NCI-H1092 treated with DMSO at 0.1 percent for 48 hours (cell line): ENCODE results near the gene MCRIP2.
"Not testable (repeated sequence)": the region's sequence is repeated elsewhere in the genome, so short reads cannot be mapped to it uniquely, and the experiment has no call there.

Source experiments
- DNase-seq: peaks from one replicate; lab custom pipeline; 2025; lab: John Stamatoyannopoulos, UW

The MCRIP2 gene, protein sequence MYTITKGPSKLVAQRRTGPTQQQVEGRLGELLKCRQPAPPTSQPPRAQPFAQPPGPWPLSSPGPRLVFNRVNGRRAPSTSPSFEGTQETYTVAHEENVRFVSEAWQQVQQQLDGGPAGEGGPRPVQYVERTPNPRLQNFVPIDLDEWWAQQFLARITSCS

DNA sequence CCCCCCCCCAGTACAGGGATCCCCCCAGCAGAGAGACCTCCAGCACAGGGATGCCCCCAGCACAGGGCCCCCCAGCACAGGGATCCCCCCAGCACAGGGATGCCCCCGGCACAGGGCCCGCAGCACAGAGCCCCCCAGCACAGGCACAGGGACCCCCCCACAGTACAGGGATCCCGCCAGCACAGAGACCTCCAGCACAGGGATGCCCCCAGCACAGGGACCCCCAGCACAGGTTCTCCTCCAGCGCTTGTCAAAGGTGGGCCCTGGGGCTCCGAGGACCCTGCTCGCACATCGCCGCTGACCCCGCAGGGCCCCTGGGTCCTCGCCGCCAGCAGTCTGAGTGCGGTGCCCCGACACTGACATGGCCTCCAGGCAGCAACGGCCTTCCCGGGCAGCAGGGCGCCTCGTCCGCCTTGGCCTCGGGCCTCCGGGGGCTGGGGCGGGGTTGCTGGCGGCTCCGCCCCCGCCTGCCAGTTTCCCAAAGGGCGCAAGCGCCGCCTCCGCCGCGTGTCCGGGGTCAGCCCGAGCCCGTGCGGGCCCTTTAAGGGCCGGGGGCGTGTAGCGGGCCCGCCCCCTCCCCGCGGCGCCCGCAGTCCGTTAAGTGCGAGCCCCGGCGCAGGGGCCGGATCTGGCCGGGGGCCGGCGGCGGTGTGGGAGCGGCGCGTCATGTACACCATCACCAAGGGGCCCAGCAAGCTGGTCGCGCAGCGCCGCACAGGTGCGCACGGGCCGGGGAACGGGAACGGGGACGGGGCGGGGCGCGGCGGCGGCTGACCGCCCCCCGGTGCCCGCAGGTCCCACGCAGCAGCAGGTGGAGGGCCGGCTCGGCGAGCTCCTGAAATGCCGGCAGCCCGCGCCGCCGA, at the start of gene MCRIP2:
MCRIP2 (plus strand) TSS at position 503 of the 863 bp plus-strand sequence; CDS start at position 667, 164 bp downstream.
- peak; percentile 26 for DNase-seq

DNA sequence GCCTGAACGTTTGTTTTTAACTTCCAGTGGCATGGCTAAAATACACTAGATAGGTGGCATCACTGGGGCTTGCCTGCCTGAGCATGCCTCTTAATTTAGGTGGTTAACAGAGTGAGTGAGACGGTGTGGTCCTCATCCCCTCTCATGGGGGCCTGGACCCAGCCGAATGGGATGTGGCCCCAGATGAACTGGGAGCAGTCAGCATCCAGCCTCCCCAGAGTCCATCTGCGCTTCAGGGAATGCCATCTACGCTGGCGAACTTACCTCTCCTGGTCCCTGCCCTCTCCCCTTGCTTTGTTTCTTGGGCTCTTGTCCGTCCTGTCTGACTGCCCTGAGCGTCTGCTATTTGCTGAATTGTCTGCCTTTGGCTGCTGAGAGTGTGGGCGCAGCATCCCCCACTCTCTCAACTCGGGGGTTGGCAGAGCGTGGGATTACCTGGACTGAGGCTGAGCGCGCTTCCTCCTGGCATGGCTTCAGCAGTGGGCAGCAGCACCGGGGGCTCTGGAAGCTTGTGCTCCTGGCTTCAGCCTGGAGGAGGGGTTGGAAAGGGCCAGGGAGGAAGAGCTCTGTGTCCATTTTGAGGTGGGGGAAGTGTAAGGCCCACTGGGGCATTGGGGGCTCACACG, 49.6 kb upstream of the MCRIP2 start:
- DNase-seq: no peak

DNA sequence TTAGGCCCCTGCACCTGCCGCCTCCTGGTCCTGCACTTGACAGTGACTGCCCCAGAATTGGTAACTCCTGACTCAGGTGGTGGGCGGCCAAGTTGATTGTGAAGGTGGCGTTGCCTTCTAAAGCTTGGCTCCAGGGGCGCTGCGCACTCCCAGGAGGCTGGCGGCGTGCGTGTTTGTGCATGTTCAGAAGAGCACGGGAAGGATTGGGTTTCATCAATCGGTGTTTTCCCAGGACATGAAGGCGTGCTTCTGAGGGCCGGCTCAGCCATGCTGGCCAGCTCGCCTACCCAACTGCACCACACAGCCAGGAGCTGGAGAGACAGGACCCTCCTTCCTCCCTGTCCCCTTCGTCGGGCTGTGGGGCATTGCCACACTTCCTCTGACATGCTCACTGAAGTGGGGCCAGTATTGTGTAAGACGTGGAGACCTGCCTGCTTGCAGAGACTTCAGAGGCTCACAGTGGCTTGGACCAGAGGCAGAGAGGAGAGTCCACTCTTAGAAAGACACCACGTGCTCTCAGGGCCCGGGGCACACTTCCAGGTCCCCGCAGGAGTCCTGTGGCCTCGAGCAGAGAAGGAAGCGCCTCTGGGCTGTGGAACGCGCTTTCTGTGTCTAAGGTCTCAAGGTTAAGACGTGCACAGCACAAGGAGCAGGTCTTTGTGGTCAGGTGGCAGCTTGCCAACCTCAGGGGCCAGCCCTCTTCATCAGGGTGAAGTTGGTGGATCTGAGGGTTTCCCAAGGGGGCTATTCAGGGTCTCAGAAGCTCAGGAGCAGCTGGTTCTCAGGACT, 48.9 kb upstream of the MCRIP2 start:
- peak; percentile 61 for DNase-seq

DNA sequence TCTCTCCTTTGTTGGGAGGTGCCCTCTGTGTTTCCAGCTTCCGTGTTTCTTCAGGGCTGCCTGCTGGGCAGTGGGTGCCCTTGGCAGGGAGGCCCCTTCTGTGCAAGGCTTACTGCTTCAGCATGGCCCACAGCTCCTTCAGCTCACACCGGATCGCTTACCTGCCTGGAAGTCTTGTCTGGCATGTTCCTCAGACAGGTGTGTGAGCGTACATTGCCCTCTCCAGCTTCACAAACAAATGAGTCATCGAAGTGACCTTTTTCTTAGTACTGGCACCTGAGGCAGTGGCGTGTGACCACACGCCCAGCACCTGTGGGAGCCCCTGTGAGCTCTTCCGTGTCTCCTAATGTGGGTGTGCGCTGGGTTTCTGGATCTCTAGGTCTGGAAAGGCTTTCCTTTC, 48.2 kb upstream of the MCRIP2 start:
- no peak for DNase-seq

DNA sequence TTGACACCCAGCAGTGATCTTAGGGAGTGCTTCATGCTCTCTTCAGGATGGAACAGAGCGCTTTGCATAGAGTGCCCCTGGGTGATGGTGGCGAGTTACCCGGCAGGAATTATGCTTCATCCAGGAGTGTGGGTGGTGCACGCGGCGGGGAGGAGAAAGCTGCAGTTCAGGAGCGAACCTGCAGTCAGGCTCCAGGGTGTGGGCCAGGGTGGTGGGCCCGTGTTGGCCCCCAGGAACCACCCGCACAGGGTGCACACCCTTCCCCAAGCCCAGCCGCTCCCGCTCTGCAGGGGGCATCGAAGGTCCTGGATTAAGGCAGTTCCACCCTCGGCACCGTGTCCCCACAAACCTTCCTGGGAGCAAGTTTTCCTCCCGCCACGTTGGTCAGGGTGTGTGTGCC, 47.8 kb upstream of the MCRIP2 start:
- DNase-seq: no peak

- no peak for DNase-seq
Measured at GRCh38 chr16:595094-595528, 46.5 kb upstream of the MCRIP2 start.

DNA sequence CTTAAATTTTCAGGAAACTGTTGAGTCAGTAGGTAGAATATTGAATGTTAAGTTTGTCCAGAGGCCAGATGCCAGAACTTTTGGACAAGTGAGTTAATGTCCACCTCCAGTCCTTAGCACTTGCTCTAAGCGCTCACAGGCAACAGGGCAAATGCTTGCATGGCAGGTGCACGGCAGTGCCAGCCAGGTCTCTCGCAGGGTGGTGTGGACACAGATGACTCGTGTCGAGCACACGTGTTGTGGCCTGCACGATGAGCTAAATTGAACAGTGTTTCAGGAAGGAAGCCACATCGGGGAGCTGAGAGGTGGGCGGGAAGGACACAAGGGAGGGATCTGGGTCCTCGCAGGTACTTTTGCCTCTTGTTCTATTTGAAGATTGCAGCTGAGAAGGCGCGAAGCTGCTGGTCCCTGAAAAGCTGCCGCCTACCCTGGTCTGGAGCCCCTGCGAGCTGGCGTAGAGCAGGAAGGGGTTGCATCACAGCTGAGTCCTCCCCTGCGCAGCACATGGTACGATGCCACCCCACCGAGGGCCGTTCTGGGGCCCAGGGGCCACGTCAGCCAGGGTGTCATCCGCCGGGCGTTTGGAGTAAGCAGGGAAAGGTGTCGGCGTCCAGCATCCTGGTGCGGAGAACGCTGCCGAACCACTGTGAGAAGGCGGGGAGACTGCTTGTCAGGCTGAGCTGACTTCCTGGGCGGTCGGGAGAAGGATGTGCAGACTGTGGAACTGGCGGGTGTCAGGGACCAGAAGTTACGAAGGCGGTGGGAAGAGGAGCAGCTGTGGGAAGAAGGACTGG, 45.5 kb upstream of the MCRIP2 start:
- DNase-seq: no peak

GRCh38 chr16:596736-597060, 44.9 kb upstream of the MCRIP2 start:
- no peak for DNase-seq

GRCh38 chr16:597655-598054, 44.0 kb upstream of the MCRIP2 start:
- not testable (repeated sequence) for DNase-seq

DNA sequence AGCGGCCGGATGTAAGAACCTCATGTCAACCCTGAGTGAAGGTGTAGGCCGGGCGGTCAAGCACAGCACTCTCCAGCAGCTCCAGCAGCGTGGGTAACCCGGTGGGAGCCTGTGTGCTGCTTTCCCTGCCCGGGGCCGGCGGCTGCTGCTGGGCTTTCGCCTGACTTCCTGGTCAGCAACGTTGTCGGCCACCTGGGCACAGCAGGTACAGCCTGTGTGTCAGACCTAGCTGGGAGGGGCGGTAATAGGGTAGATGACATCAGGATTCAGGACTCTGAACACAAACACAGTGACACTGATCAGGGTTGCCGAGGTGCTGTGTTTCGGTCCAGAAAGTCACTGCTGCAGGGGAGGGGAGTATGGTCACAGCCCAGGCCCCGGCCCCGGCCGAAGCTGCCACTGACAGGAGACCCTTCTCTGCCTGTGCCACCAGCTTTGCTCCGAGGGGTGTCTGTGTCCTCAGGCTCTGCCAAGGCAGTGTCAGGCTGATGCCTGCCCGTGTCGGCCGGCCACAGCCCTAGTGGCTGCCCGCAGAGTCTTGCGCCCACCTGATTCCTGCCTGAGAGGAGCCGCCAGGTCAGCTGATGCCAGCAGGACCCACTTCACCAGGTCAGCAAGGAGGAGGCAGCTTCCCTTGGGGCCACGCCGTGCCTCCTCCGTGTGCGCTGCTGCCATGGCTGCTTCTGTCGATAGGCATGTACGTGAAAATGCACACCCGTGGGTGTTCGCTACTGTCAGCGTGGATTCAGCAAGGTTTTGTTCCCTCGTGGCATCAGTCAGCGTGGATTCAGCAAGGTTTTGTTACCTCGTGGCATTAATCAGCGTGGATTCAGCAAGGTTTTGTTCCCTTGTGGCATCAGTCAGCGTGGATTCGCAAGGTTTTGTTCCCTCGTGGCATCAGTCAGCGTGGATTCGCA, 42.5 kb upstream of the MCRIP2 start:
- no peak for DNase-seq

DNA sequence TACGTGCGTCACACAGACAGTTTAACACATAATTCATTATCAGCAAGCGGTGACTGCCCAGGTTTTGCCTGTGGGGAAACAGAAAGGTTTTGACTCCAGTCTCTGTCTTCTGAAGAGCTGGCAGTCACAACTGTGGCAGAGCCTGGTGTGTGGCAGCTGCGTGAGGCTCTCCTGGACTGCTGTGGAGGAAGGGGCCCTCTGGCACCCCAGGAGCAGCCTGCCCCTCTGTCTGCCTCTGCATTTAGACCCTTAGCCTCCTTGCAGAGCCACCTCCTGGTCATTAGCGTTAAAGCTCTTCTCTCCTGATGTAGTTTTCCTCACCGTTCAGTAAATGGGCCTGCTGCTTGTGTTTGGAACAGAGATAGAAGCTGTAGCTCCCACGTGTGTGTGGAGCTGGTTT, 40.8 kb upstream of the MCRIP2 start:
- DNase-seq: no peak

GRCh38 chr16:603933-604332, 37.7 kb upstream of the MCRIP2 start:
- DNase-seq: no peak

- DNase-seq: no peak
Measured at GRCh38 chr16:606656-607307, 34.8 kb upstream of the MCRIP2 start.

DNA sequence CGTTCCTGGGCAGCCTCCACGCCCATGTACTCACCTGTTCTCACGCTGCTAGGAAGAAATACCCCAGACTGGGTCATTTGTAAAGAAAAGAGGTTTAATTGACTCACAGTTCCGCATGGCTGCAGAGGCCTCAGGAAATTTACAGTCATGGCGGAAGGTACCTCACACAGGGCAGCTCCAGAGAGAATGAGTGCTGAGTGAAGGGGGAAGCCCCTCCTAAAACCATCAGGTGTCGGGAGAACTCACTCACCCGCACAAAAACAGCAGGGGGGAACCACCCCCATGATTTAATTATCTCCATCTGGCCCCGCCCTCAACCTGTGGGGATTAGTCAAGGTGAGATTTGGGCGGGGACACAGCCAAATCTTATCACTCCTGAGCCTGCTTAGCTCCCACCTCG, 33.6 kb upstream of the MCRIP2 start:
- no peak for DNase-seq

DNA sequence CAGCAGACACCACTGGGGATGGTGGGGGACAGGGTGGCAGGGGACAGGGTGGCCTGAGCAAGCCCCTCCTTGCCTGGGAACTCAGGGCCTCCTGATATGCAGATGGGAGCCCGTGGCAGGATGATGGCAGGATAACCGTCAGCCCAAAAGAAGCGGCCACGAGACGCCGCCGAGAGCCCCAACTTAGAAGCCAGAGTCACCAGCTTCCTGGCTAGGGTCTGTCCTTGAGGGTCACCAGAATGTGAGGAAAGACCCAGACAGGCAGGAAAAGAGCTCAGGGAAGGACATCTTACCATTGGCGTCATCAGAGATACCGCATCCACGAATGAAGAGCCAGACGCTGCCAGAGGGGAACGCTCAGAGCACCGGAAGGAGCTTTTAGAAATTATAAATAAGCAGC, 32.3 kb upstream of the MCRIP2 start:
- DNase-seq: no peak

DNA sequence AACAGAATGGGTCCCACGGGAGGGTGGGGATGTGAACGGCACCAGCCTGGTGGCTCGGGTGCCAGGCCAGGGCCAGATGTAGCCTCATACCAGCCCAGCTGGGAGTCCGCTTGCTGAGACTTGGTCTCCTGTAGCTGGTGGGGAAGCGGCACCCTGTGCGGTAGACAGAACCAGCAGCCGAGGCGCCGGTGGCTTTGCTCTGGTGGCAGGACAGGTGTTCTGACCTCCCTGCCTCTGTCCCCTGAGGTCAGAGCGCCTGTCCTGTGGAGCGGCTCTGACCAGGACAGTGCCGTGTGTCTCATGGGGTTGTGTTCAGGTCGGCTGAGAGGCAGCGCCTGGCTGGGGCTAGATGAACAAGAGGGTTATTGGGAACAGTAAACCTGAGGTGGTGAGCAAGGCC, 31.6 kb upstream of the MCRIP2 start:
- no peak for DNase-seq

DNA sequence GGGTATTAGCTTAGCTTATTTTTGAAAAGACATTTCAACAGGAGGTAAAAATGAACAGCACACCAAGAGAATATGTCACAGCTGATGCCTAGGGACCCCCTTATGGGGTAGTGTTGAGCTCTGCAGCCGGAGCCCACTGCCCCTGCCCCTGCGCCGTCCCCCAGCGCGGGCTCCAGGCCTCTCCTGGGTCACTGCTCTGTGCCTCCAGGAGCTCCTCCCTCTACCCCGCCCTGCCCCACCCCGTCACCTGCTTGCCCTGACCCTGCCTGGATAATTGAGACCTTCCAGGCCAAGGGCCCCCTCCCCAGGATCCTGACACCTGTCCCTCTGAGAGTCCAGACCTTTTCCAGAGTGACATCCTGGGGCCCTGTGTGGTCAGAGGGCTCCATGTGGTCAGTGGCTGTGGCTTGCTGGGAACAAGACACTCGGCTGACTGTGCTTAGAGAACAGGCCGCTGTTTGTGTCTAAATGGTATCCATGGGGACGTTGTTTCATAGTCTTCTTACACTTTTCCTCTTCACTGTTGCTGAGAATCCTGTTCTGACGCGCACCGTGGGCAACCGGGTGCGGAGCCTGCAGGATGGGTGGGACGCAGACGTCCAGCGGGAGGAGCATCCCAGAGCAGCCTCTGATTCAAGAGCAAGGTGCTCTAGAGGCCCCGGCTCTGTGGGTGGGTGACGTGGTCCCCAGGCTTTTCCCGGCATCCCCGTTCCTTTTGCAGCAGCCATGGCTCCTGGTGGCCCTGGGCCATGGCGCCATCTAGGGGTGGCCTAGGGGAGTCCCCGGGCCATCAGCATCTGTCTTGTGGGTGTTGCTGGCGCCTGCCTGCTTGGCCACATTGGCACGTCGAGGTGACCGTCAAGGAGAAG, 30.9 kb upstream of the MCRIP2 start:
- DNase-seq: no peak

DNA sequence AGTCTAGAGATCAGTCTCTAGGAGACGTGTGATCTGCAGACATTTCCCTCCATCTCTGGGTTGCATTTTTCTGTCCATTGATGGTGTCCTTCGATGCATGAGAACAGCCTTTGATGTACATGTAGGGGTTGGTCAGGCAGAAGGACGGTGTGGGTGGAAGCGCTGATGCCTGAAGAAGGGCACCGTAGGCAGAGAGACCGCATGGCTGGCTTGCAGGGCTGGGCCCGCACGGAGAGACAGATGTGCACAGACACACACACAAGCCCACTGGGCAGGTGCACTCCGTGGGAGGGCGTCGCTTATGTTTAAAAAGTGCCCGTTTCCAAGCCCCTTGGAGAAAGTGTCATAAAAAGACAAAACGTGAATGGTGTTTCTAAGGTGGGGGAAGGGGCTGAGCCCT, 26.5 kb upstream of the MCRIP2 start:
- DNase-seq: no peak
